HCT116 (cell line): ENCODE results near the gene FHIT. TPM values are rescaled to one million over a fixed set of nuclear protein-coding genes. Genes with fewer than 3 reads are reported as not detected.

Experiments
- ATAC-seq: fragments of 200-7000 bp; cut with Tn5 transposase; 2 replicates; pipeline ENCODE4 v1.9.1; 2020; ENCODE audit warnings: mild to moderate bottlenecking, moderate library complexity
- BruUV-seq: library from RNA; stranded (reverse); fragments of 400-500 nt; replicated peaks from 2 replicates; lab custom pipeline; 2021; lab: Mats Ljungman, UMichigan
- CTCF ChIA-PET: fragments of 300-600 bp; sonication (Branson Sonifier 250); formaldehyde crosslinking; loops from one replicate; lab custom pipeline; 2021; ENCODE audit warnings: antibody characterized with exemption; lab: Charles Lee
- POLR2A ChIA-PET: fragments of 300-600, 350-600 bp; sonication (Branson Sonifier 250); formaldehyde crosslinking; loops from one replicate; lab custom pipeline; 2021; ENCODE audit warnings: antibody characterized with exemption; lab: Charles Lee
- RAD21 ChIA-PET, 2 experiments: fragments of 300-600 bp; sonication (Branson Sonifier 250); formaldehyde crosslinking; loops; one replicate each; lab custom pipeline; 2023; ENCODE audit warnings: low total read pairs in 2 of 2; ENCODE audit not compliant: uncharacterized antibody in 2 of 2, unreplicated experiment in 2 of 2, low non-redundant PET in 1 of 2; lab: Charles Lee
- DNase-seq: peaks from one replicate; pipeline ENCODE4 v3.0.0-alpha.2; 2010; ENCODE audit warnings: low read depth, low spot score
- H2AFZ ChIP-seq: fragments of 200-600 bp; shearing (Covaris generic), sonication (generic); 2 replicates; pipeline ENCODE4 v1.6.1; 2017; ENCODE audit warnings: low read depth, mixed run types, mixed read lengths, antibody characterized with exemption, low read length; ENCODE audit not compliant: poor library complexity, severe bottlenecking
- H3K27ac ChIP-seq: 2 replicates; pipeline ENCODE4 v1.5.1; 2012; ENCODE audit warnings: low read depth, low read length
- H3K27me3 ChIP-seq: fragments of 200-600 bp; sonication (generic); 2 replicates; pipeline ENCODE4 v1.6.1; 2016; ENCODE audit warnings: mixed run types, low read length, mixed read lengths; ENCODE audit not compliant: insufficient read depth
- H3K36me3 ChIP-seq, 2 experiments: fragments of 200-500 bp in 1 of 2; fragments of 200-600 bp in 1 of 2; sonication (Bioruptor generic) in 1 of 2; sonication (generic) in 1 of 2; 2 replicates each; pipeline versions ENCODE4 v1.5.1 to v1.6.1; 2014 to 2016; ENCODE audit warnings: low read length in 2 of 2, inconsistent platforms in 1 of 2, mixed read lengths in 1 of 2, mixed run types in 1 of 2; ENCODE audit not compliant: insufficient read depth in 2 of 2, control insufficient read depth in 1 of 2
- H3K4me1 ChIP-seq, 2 experiments: fragments of 200-600 bp in 1 of 2; sonication (generic) in 1 of 2; 2 replicates each; pipeline versions ENCODE4 v1.5.1 to v1.6.1; 2012 to 2017; ENCODE audit warnings: low read length in 2 of 2, inconsistent platforms in 1 of 2, mild to moderate bottlenecking in 1 of 2, mixed read lengths in 1 of 2, mixed run types in 1 of 2, moderate library complexity in 1 of 2; ENCODE audit not compliant: insufficient read depth in 2 of 2, control insufficient read depth in 1 of 2
- H3K4me2 ChIP-seq: fragments of 200-600 bp; sonication (generic); 2 replicates; pipeline ENCODE4 v1.6.1; 2017; ENCODE audit warnings: mixed run types, low read length, mixed read lengths
- H3K4me3 ChIP-seq, 2 experiments: fragments of 200-600 bp in 1 of 2; sonication (generic) in 1 of 2; replicated peaks in 1 of 2; 2 replicates each; pipeline ENCODE4 v1.5.1; 2011 to 2016; ENCODE audit warnings: low read length in 2 of 2, control low read depth in 1 of 2, low read depth in 1 of 2, mild to moderate bottlenecking in 1 of 2, mixed read lengths in 1 of 2, mixed run types in 1 of 2
- H3K79me2 ChIP-seq: fragments of 200-600 bp; sonication (generic); 2 replicates; pipeline ENCODE4 v1.6.1; 2017; ENCODE audit warnings: mild to moderate bottlenecking, mixed run types, low read length, moderate library complexity, mixed read lengths; ENCODE audit not compliant: insufficient read depth
- H3K9ac ChIP-seq: fragments of 200-600 bp; sonication (generic); 2 replicates; pipeline ENCODE4 v1.6.1; 2016; ENCODE audit warnings: low read length, mixed read lengths
- H3K9me2 ChIP-seq: fragments of 200-600 bp; sonication (generic), shearing (Covaris generic); 2 replicates; pipeline ENCODE4 v1.6.1; 2017; ENCODE audit warnings: mixed run types, mild to moderate bottlenecking, moderate library complexity; ENCODE audit not compliant: insufficient read depth
- H3K9me3 ChIP-seq, 2 experiments: fragments of 200-500 bp in 1 of 2; fragments of 200-600 bp in 1 of 2; sonication (Bioruptor generic) in 1 of 2; sonication (generic) in 1 of 2; 2 replicates each; pipeline ENCODE4 v1.6.1; 2014 to 2017; ENCODE audit warnings: low read length in 2 of 2, mixed read lengths in 2 of 2, inconsistent platforms in 1 of 2, low read depth in 1 of 2, mild to moderate bottlenecking in 1 of 2, mixed run types in 1 of 2, moderate library complexity in 1 of 2; ENCODE audit not compliant: control insufficient read depth in 1 of 2, insufficient read depth in 1 of 2
- H4K20me1 ChIP-seq: fragments of 200-600 bp; sonication (generic), shearing (Covaris generic); 2 replicates; pipeline ENCODE4 v1.6.1; 2017; ENCODE audit warnings: mixed run types, mild to moderate bottlenecking, moderate library complexity; ENCODE audit not compliant: insufficient read depth
- ATF3 ChIP-seq: IDR thresholded peaks from 2 replicates; pipeline ENCODE4 v1.6.1; 2012
- CBX3 ChIP-seq: IDR thresholded peaks from 2 replicates; pipeline ENCODE4 v1.6.1; 2012; ENCODE audit warnings: low read depth
- ELF1 ChIP-seq: IDR thresholded peaks from 2 replicates; pipeline ENCODE4 v1.6.1; 2012; ENCODE audit warnings: low read depth, borderline replicate concordance
- FOSL1 ChIP-seq: IDR thresholded peaks from 2 replicates; pipeline ENCODE4 v1.6.1; 2012; ENCODE audit warnings: low read depth
- POLR2A ChIP-seq: IDR thresholded peaks from 2 replicates; pipeline ENCODE4 v1.7.0; 2011; ENCODE audit warnings: borderline replicate concordance; ENCODE audit not compliant: insufficient read depth, insufficient read length; ENCODE audit errors: extremely low read depth
- POLR2AphosphoS5 ChIP-seq: IDR thresholded peaks from 2 replicates; pipeline ENCODE4 v1.6.1; 2011; ENCODE audit warnings: mild to moderate bottlenecking, low read depth, low read length, moderate library complexity
- RAD21 ChIP-seq: IDR thresholded peaks from 2 replicates; pipeline ENCODE4 v1.6.1; 2012; ENCODE audit warnings: low read depth, mild to moderate bottlenecking
- TCF7L2 ChIP-seq: IDR thresholded peaks from 2 replicates; pipeline ENCODE4 v1.7.0; 2011; ENCODE audit warnings: borderline replicate concordance, inconsistent platforms; ENCODE audit not compliant: insufficient read depth, insufficient read length; ENCODE audit errors: extremely low read depth
- YY1 ChIP-seq: IDR thresholded peaks from 2 replicates; pipeline ENCODE4 v1.6.1; 2011; ENCODE audit warnings: low read length, low read depth, moderate library complexity, mild to moderate bottlenecking; ENCODE audit not compliant: insufficient replicate concordance; ENCODE audit errors: extremely low read depth
- ZNF274 ChIP-seq: fragments of 200-500 bp; sonication (Bioruptor generic); IDR thresholded peaks from 2 replicates; pipeline ENCODE4 v1.6.1; 2014; ENCODE audit warnings: mild to moderate bottlenecking, low read depth, low read length, inconsistent platforms
- intact Hi-C: fragments of 100-400 bp; cut with micrococcal nuclease; formaldehyde crosslinking; loops from 2 replicates; pipeline ENCODE4 v1.10.0; 2022
- total RNA-seq: library from RNA; stranded (reverse); gene quantifications from one replicate; pipeline ENCODE4 v1.2.1, GENCODE V29; 2021; ENCODE audit not compliant: unreplicated experiment

FHIT gene
- total RNA-seq, 1 experiment from 2014 or later, result 20.1 TPM

DNA sequence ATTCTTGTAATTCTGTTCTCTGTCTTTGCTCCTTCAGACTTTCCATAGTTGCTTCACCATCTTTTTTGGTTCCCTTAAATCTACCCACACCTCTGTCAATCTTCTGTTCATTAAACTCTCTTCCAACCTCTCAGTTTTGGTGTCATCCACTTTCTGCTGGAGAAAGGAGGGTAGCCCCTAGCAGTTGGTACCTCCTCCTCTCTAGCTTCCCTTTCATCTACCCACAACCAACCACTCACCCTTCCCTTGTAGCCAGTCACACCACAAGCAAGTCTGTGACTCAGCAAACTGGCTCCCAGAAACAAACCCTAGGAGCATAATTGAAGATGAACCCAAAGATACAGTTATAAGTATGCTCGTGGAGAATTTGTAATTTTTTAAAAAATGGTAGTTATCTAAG, 318.6 kb downstream of the FHIT start:
- no peaks in the 10 kb centered on the region for H3K36me3 ChIP-seq
- DNase-seq (no peak), ATAC-seq (peak; percentile 70)
- no peak for TF ChIP-seq ATF3
- TF ChIP-seq POLR2AphosphoS5, result no peak
- no peak for TF ChIP-seq ELF1
- no peak for TF ChIP-seq YY1
- no peak for TF ChIP-seq CBX3
- no peak for TF ChIP-seq FOSL1
- no peak for TF ChIP-seq RAD21
- TF ChIP-seq ZNF274, result no peak
- POLR2A ChIA-PET, result no interaction called here
- peaks cover 0 to 21% of the 10 kb centered on the region in 2 experiments; a peak in 2 of 4 replicates for H3K4me1 ChIP-seq
- H3K9me2 ChIP-seq, result no peaks in the 10 kb centered on the region
- no peak overlapping the region for H3K9ac ChIP-seq
- H3K79me2 ChIP-seq, result no peaks in the 10 kb centered on the region
- no peaks in the 10 kb centered on the region for H3K27me3 ChIP-seq
- no peak overlapping the region for H2AFZ ChIP-seq
- H3K4me2 ChIP-seq, result peak overlapping the region; percentile 11; the same call in 1 of the 2 replicates
- no TSS peak for BruUV-seq
- RAD21 ChIA-PET, result no interaction called here
- no peaks in the 10 kb centered on the region for H4K20me1 ChIP-seq
- CTCF ChIA-PET, result no interaction called here
- intact Hi-C loops, result no loop called here
- H3K9me3 ChIP-seq, result no peaks in the 10 kb centered on the region
- H3K4me3 ChIP-seq, result no peak overlapping the region
- no peak overlapping the region for H3K27ac ChIP-seq

- CTCF ChIA-PET, result no interaction called here
- BruUV-seq, result no TSS peak
Observed at GRCh38 chr3:60932170-60932569, 319.1 kb downstream of the FHIT start.

More at GRCh38 chr3:60932170-60932569, 319.1 kb downstream of the FHIT start:
- TF ChIP-seq ATF3 (no peak), POLR2A (no peak), TCF7L2 (no peak), RAD21 (no peak)
- TF ChIP-seq, all 23 proteins: peak for 0
- no peak overlapping the region for H3K27ac ChIP-seq
- no peaks in the 10 kb centered on the region for H4K20me1 ChIP-seq
- H3K9ac ChIP-seq, result no peak overlapping the region
- DNase-seq, result no peak
- H3K4me3 ChIP-seq, result no peak overlapping the region
- H3K9me2 ChIP-seq, result no peaks in the 10 kb centered on the region
- ATAC-seq, result no peak
- H3K9me3 ChIP-seq, result no peaks in the 10 kb centered on the region
- H2AFZ ChIP-seq, result no peak overlapping the region
- no peaks in the 10 kb centered on the region for H3K36me3 ChIP-seq
- intact Hi-C loops, result no loop called here
- H3K4me2 ChIP-seq, result 0 out of 2 replicates have a peak overlapping the region, but pooled peaks have one; percentile 11
- H3K27me3 ChIP-seq, result no peaks in the 10 kb centered on the region
- ChIA-PET RAD21 (no interaction called here), POLR2A (no interaction called here)
- peaks cover 0 to 21% of the 10 kb centered on the region in 2 experiments; a peak in 2 of 4 replicates for H3K4me1 ChIP-seq
- no peaks in the 10 kb centered on the region for H3K79me2 ChIP-seq
